ENCODE measurements around the gene PITX2. TPM values are rescaled to one million over a fixed set of nuclear protein-coding genes. Genes with fewer than 3 reads are reported as not detected.
"Not testable (repeated sequence)": the region's sequence is repeated elsewhere in the genome, so short reads cannot be mapped to it uniquely, and the experiment has no call there.

Gene PITX2
- polyA plus RNA-seq, 3 donors, result not detected

DNA sequence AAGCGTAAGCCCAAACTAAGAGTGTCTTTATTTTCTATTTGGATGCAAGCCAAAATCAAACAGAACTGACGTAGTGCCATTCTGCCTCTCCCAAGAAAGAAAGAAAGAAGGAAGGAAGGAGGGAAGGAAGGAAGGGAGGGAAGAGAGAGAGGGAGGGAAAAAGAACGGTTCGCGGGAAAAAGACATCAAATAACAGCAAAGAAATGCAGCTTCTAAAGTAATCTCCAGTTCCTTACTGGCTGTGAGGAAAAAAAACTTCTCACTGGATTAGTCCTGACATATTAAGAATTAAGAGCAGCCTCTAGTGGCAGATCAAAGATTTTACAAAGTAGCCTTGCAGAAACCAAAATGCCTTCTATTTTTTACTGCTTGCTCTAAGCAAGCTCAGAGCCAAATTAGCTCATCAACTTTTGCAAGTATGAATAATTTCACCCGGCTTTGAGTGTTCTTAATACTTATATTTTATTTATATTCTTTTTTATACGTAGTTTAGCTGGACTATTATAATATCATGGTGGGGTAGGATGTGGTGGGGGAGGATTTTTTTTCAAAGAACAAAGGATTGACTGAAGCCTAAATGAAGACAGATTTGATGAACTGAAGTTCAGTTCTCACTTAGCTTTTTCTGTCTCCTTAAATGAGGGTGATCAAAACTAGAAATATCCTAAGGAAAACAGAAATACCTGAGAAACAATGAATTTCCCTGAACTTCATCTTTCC lies 36.6 kb downstream of the PITX2 start:
- peaks cover 0 to 4% (median 2%) of the 10 kb centered on the region in 3 donors for H3K27me3 Mint-ChIP-seq (ENCODE audit: low read depth in 3 of 3)

DNA sequence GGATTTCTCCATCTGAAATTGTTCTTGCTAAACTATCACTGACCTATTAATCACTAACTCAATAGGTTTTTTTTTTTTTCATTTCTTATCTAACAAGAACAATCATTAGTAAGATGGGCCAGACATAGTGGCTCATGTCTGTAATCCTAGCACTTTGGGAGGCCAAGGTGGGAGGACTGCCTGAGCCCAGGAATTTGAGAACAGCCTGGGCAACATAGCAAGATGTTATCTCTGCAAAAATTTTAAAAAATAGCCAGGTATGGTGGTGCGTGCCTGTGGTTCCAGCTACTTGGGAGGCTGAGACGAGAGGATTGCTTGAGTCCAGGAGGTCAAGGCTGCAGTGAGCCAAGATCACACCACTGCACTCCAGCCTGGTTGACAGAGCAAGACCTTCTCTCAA lies 46.2 kb downstream of the PITX2 start:
- H3K79me2 ChIP-seq (ENCODE audit: insufficient read depth, low read length); H3K4me3 ChIP-seq (replicated peaks in 1 of 3; ENCODE audit: low read depth in 2 of 3, low read length in 3 of 3); H3K27ac ChIP-seq (ENCODE audit: low read depth in 1 of 2, low read length in 2 of 2); H3K4me3 Mint-ChIP-seq; H3K4me1 Mint-ChIP-seq; H3K36me3 Mint-ChIP-seq; H4K20me1 ChIP-seq (ENCODE audit: insufficient read depth, low read length); H2AFZ ChIP-seq (ENCODE audit: insufficient read depth, low read depth, low read length, poor library complexity, severe bottlenecking); DNase-seq; H3K36me3 ChIP-seq (replicated peaks in 1 of 2; ENCODE audit: control insufficient read depth in 1 of 2, insufficient read depth in 2 of 2, low read length in 2 of 2); H3K27me3 Mint-ChIP-seq (ENCODE audit: low read depth in 3 of 3); H3K27me3 ChIP-seq (ENCODE audit: control insufficient read depth in 2 of 2, insufficient read depth in 2 of 2, low read length in 2 of 2); H3K9me3 ChIP-seq (replicated peaks in 1 of 2; ENCODE audit: control insufficient read depth in 1 of 2, insufficient read depth in 1 of 2, low read length in 2 of 2); intact Hi-C loops (cut with micrococcal nuclease); H3K4me2 ChIP-seq (replicated peaks; ENCODE audit: extremely low read depth, low read length, poor library complexity, severe bottlenecking); H3K9ac ChIP-seq (ENCODE audit: insufficient read depth, low read length, poor library complexity, severe bottlenecking); H3K4me1 ChIP-seq (ENCODE audit: control insufficient read depth in 1 of 2, insufficient read depth in 2 of 2, low read length in 2 of 2); H3K27ac Mint-ChIP-seq; H3K9me3 Mint-ChIP-seq: not testable (repeated sequence)
- no CpG with 5 or more reads among the region's 2 CpGs for WGBS (ENCODE audit: insufficient coverage)

More for the DNA sequence above, 36.6 kb downstream of the PITX2 start:
- 58% methylated on average over 2 of the region's 7 CpGs for WGBS (ENCODE audit: insufficient coverage)
- H3K79me2 ChIP-seq (ENCODE audit: insufficient read depth, low read length), result no peaks in the 10 kb centered on the region
- no peak overlapping the region for H3K27ac ChIP-seq (ENCODE audit: low read depth in 1 of 2, low read length in 2 of 2)
- no peaks in the 10 kb centered on the region for H3K36me3 ChIP-seq (replicated peaks in 1 of 2; ENCODE audit: control insufficient read depth in 1 of 2, insufficient read depth in 2 of 2, low read length in 2 of 2)
- H3K4me3 ChIP-seq (replicated peaks in 1 of 3; ENCODE audit: low read depth in 2 of 3, low read length in 3 of 3), result no peak overlapping the region
- H3K36me3 Mint-ChIP-seq, result no peaks in the 10 kb centered on the region
- H3K27ac Mint-ChIP-seq, result peak overlapping the region in 1 of 7 donors; percentile 34
- no peak overlapping the region for H3K9ac ChIP-seq (ENCODE audit: insufficient read depth, low read length, poor library complexity, severe bottlenecking)
- H3K9me3 ChIP-seq (replicated peaks in 1 of 2; ENCODE audit: control insufficient read depth in 1 of 2, insufficient read depth in 1 of 2, low read length in 2 of 2), result no peaks in the 10 kb centered on the region
- no peak for DNase-seq
- H4K20me1 ChIP-seq (ENCODE audit: insufficient read depth, low read length), result no peaks in the 10 kb centered on the region
- H2AFZ ChIP-seq (ENCODE audit: insufficient read depth, low read depth, low read length, poor library complexity, severe bottlenecking), result no peak overlapping the region
- no peaks in the 10 kb centered on the region for H3K4me1 ChIP-seq (ENCODE audit: control insufficient read depth in 1 of 2, insufficient read depth in 2 of 2, low read length in 2 of 2)
- no peaks in the 10 kb centered on the region for H3K4me1 Mint-ChIP-seq
- TF ChIP-seq, protein P1, sequence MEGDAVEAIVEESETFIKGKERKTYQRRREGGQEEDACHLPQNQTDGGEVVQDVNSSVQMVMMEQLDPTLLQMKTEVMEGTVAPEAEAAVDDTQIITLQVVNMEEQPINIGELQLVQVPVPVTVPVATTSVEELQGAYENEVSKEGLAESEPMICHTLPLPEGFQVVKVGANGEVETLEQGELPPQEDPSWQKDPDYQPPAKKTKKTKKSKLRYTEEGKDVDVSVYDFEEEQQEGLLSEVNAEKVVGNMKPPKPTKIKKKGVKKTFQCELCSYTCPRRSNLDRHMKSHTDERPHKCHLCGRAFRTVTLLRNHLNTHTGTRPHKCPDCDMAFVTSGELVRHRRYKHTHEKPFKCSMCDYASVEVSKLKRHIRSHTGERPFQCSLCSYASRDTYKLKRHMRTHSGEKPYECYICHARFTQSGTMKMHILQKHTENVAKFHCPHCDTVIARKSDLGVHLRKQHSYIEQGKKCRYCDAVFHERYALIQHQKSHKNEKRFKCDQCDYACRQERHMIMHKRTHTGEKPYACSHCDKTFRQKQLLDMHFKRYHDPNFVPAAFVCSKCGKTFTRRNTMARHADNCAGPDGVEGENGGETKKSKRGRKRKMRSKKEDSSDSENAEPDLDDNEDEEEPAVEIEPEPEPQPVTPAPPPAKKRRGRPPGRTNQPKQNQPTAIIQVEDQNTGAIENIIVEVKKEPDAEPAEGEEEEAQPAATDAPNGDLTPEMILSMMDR (IDR thresholded peaks at IDR 0.05), result no peak
- H3K4me3 Mint-ChIP-seq, result no peak overlapping the region
- intact Hi-C loops (cut with micrococcal nuclease), result no loop called here
- peaks cover 0 to 3% (median 0%) of the 10 kb centered on the region in 7 donors for H3K9me3 Mint-ChIP-seq
- no peaks in the 10 kb centered on the region for H3K27me3 ChIP-seq (ENCODE audit: control insufficient read depth in 2 of 2, insufficient read depth in 2 of 2, low read length in 2 of 2)
- H3K4me2 ChIP-seq (replicated peaks; ENCODE audit: extremely low read depth, low read length, poor library complexity, severe bottlenecking), result no peak overlapping the region

Other genes starting within 250 kb of the PITX2 start
- not detected for gene ENPEP, start 146.9 kb downstream of the PITX2 start, polyA plus RNA-seq

Measured in CD14-positive monocyte (primary cell).